Measurements from ENCODE around the gene MAN2B2. TPM values are rescaled to one million over a fixed set of nuclear protein-coding genes. Genes with fewer than 3 reads are reported as not detected.

Gene MAN2B2
- total RNA-seq, 1 experiment from 2014 or later = 20.5 TPM

- ChIA-PET POLR2A (no interaction called here), CTCF (no interaction called here)
- no peak overlapping the region for H3K4me3 ChIP-seq (ENCODE audit: low read depth, low read length)
- H3K4me1 ChIP-seq = no peaks in the 10 kb centered on the region
- H3K9me3 Mint-ChIP-seq (ENCODE audit: unreplicated experiment) = no peaks in the 10 kb centered on the region
- no peak for DNase-seq
- no peaks in the 10 kb centered on the region for H3K36me3 Mint-ChIP-seq (ENCODE audit: insufficient read depth, unreplicated experiment)
- no TSS peak for BruUV-seq (replicated peaks)
- TF ChIP-seq CTCF (IDR thresholded peaks at IDR 0.05; ENCODE audit: insufficient read depth in 1 of 2, low read depth in 1 of 2, low read length in 1 of 2, severe bottlenecking in 1 of 2, unreplicated experiment in 1 of 2) = no peak
- H3K4me1 Mint-ChIP-seq (ENCODE audit: low read depth, unreplicated experiment) = no peaks in the 10 kb centered on the region
- H3K27ac Mint-ChIP-seq (ENCODE audit: unreplicated experiment) = no peak overlapping the region
- no peaks in the 10 kb centered on the region for H3K36me3 ChIP-seq (ENCODE audit: control insufficient read depth, insufficient read depth, low read length)
- H3K27me3 ChIP-seq (replicated peaks; ENCODE audit: control insufficient read depth, insufficient read depth, low read length) = no peaks in the 10 kb centered on the region
- no peaks in the 10 kb centered on the region for H3K9me3 ChIP-seq
- H3K27me3 Mint-ChIP-seq (ENCODE audit: insufficient read depth, unreplicated experiment) = no peaks in the 10 kb centered on the region
- no peak overlapping the region for H3K4me3 Mint-ChIP-seq (ENCODE audit: unreplicated experiment)
- intact Hi-C loops (cut with micrococcal nuclease; ENCODE audit: unreplicated experiment) = no loop called here
Measured at GRCh38 chr4:6662591-6662990, 87.6 kb downstream of the MAN2B2 start.

- no peaks in the 10 kb centered on the region for H3K9me3 ChIP-seq
- CTCF ChIA-PET = no interaction called here
- no peak overlapping the region for H3K27ac Mint-ChIP-seq (ENCODE audit: unreplicated experiment)
- no peaks in the 10 kb centered on the region for H3K4me1 Mint-ChIP-seq (ENCODE audit: low read depth, unreplicated experiment)
- H3K4me1 ChIP-seq = no peaks in the 10 kb centered on the region
- H3K27me3 Mint-ChIP-seq (ENCODE audit: insufficient read depth, unreplicated experiment) = no peaks in the 10 kb centered on the region
- H3K27me3 ChIP-seq (replicated peaks; ENCODE audit: control insufficient read depth, insufficient read depth, low read length) = no peaks in the 10 kb centered on the region
- no peaks in the 10 kb centered on the region for H3K36me3 Mint-ChIP-seq (ENCODE audit: insufficient read depth, unreplicated experiment)
- H3K9me3 Mint-ChIP-seq (ENCODE audit: unreplicated experiment) = no peaks in the 10 kb centered on the region
- POLR2A ChIA-PET = no interaction called here
- DNase-seq = no peak
- no peak overlapping the region for H3K4me3 Mint-ChIP-seq (ENCODE audit: unreplicated experiment)
- H3K36me3 ChIP-seq (ENCODE audit: control insufficient read depth, insufficient read depth, low read length) = no peaks in the 10 kb centered on the region
- H3K4me3 ChIP-seq (ENCODE audit: low read depth, low read length) = no peak overlapping the region
- intact Hi-C loops (cut with micrococcal nuclease; ENCODE audit: unreplicated experiment) = no loop called here
- no peak for TF ChIP-seq CTCF (IDR thresholded peaks at IDR 0.05; ENCODE audit: insufficient read depth in 1 of 2, low read depth in 1 of 2, low read length in 1 of 2, severe bottlenecking in 1 of 2, unreplicated experiment in 1 of 2)
- BruUV-seq (replicated peaks) = no TSS peak
Measured at GRCh38 chr4:6663596-6664393, 88.8 kb downstream of the MAN2B2 start.

GRCh38 chr4:6665320-6665654 is 90.3 kb downstream of the MAN2B2 start:
- no peaks in the 10 kb centered on the region for H3K4me1 Mint-ChIP-seq (ENCODE audit: low read depth, unreplicated experiment)
- H3K27me3 Mint-ChIP-seq (ENCODE audit: insufficient read depth, unreplicated experiment) = no peaks in the 10 kb centered on the region
- CTCF ChIA-PET = interaction anchor here (0.6 kb wide), 1 partner anchor 1105 kb away, joined by 3 read pairs; no protein-coding TSS in a partner anchor
- no peaks in the 10 kb centered on the region for H3K9me3 Mint-ChIP-seq (ENCODE audit: unreplicated experiment)
- Histone ChIP-seq H3K36me3 (ENCODE audit: control insufficient read depth, insufficient read depth, low read length) (no peaks in the 10 kb centered on the region), H3K4me3 (ENCODE audit: low read depth, low read length) (no peak overlapping the region), H3K9me3 (no peaks in the 10 kb centered on the region), H3K27me3 (replicated peaks; ENCODE audit: control insufficient read depth, insufficient read depth, low read length) (no peaks in the 10 kb centered on the region), H3K4me1 (no peaks in the 10 kb centered on the region)
- POLR2A ChIA-PET = no interaction called here
- no peak for TF ChIP-seq CTCF (IDR thresholded peaks at IDR 0.05; ENCODE audit: insufficient read depth in 1 of 2, low read depth in 1 of 2, low read length in 1 of 2, severe bottlenecking in 1 of 2, unreplicated experiment in 1 of 2)
- H3K27ac Mint-ChIP-seq (ENCODE audit: unreplicated experiment) = no peak overlapping the region
- no peak overlapping the region for H3K4me3 Mint-ChIP-seq (ENCODE audit: unreplicated experiment)
- peaks cover 6% of the 10 kb centered on the region for H3K36me3 Mint-ChIP-seq (ENCODE audit: insufficient read depth, unreplicated experiment)
- no peak for DNase-seq
- BruUV-seq (replicated peaks) = no TSS peak
- intact Hi-C loops (cut with micrococcal nuclease; ENCODE audit: unreplicated experiment) = no loop called here
